ENCODE measurements around the gene VPS13C. TPM values are rescaled to one million over a fixed set of nuclear protein-coding genes. Genes with fewer than 3 reads are reported as not detected.
A peak's percentile ranks its signal among the peaks of the same experiment; 100 is the strongest.

The VPS13C gene
- total RNA-seq, 1 donor, result 94.6 TPM

DNA sequence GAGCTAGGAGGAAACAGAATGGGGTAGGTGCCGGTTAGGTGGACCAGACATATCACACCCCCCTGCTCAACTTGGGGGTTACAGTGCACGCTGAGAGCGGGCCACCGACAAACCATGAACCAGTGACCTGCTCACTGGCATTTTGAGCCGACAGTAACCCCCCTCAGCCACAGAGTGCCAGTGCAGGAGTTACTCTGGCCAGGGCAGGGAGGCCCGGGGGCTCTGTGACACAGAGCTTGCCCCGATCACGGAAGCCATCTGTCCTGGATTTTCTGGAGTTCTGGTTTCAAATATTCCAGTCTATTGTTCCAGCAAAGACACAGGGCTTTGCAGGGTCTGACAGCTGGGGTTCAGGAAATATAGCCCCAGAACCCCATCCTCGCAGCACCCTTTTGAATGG, 225.2 kb downstream of the VPS13C start:
- TF ChIP-seq, protein P1, sequence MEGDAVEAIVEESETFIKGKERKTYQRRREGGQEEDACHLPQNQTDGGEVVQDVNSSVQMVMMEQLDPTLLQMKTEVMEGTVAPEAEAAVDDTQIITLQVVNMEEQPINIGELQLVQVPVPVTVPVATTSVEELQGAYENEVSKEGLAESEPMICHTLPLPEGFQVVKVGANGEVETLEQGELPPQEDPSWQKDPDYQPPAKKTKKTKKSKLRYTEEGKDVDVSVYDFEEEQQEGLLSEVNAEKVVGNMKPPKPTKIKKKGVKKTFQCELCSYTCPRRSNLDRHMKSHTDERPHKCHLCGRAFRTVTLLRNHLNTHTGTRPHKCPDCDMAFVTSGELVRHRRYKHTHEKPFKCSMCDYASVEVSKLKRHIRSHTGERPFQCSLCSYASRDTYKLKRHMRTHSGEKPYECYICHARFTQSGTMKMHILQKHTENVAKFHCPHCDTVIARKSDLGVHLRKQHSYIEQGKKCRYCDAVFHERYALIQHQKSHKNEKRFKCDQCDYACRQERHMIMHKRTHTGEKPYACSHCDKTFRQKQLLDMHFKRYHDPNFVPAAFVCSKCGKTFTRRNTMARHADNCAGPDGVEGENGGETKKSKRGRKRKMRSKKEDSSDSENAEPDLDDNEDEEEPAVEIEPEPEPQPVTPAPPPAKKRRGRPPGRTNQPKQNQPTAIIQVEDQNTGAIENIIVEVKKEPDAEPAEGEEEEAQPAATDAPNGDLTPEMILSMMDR (IDR thresholded peaks at IDR 0.05; ENCODE audit: insufficient read depth, low read depth, low read length), result no peak
- no peak overlapping the region for H3K4me3 ChIP-seq (ENCODE audit: low read depth, low read length)
- DNase-seq (ENCODE audit: low read depth), result no peak

DNA sequence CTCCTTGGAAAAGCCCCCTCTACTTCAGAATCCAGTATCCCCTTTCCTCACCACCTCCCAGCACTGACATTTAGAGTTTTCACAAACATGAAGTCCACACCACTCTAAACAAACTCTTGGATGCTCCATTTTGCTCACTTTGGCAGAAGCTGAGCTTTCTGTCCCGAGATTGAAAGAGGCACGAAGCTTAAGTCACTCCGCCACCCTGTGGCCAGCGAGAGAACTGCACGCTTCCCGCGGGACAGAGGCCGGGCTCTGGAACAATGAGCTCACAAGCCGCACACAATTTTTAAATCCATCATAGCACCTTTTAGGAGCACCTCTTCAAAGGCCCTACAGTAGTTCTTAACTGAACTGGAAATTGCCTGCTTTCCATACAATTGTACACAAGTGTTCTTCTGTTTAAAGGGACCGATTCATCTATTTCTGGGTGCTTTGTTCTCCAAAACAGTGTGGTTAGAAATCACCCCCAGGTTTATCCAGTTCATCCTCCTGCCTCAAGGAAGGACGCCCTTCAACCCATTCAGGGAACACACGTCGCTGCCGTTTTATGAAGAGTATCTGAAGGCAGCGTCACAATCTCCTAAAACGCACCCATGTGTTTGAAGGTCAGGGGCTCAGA, 226.1 kb downstream of the VPS13C start:
- peak; percentile 70 for DNase-seq (ENCODE audit: low read depth)
- no peak overlapping the region for H3K4me3 ChIP-seq (ENCODE audit: low read depth, low read length)
- TF ChIP-seq, protein P1 (IDR thresholded peaks at IDR 0.05; ENCODE audit: insufficient read depth, low read depth, low read length), result peak; percentile 97

DNA sequence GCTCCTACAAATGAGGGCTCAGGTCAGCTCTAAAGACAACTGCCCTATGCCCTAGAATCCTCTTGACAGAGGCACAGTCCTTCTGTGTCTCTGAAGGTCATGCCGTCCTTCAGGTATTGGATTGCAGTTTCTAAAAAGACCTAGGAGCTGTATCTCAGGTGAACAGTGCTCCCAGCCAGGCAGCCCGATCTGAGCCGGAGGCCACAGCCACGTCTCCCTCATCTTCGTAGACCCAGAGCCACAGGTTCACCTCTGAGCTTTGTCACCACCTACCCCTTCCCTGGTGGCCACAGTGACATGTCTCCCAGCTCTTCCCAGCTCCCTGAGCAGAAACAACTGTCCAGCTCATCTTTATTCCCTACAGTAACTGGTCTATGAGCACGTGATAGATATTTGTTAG, 228.0 kb downstream of the VPS13C start:
- H3K4me3 ChIP-seq (ENCODE audit: low read depth, low read length), result no peak overlapping the region
- TF ChIP-seq, protein P1 (IDR thresholded peaks at IDR 0.05; ENCODE audit: insufficient read depth, low read depth, low read length), result no peak
- no peak for DNase-seq (ENCODE audit: low read depth)

DNA sequence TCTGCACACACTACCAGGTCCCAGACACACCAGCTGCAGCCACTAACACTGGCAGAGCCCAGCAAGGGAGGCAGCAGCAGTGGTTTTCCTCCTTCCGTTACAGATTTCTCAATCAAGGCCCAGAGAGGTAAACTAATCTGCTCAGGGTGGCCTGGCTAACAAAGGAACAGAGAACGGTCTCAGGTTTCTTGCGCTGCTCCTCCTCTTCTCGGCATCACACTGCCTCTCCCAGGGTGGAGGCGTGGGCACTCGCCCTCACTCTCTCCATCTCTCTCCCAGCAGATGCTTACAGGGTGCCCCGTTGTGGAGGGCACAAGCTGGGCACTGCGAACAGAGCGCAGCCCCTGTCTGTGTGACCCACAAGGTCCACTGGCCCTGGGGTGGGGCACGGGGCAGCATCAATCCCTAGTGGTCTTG, 228.7 kb downstream of the VPS13C start:
- no peak overlapping the region for H3K4me3 ChIP-seq (ENCODE audit: low read depth, low read length)
- TF ChIP-seq, protein P1 (IDR thresholded peaks at IDR 0.05; ENCODE audit: insufficient read depth, low read depth, low read length), result no peak
- no peak for DNase-seq (ENCODE audit: low read depth)

DNA sequence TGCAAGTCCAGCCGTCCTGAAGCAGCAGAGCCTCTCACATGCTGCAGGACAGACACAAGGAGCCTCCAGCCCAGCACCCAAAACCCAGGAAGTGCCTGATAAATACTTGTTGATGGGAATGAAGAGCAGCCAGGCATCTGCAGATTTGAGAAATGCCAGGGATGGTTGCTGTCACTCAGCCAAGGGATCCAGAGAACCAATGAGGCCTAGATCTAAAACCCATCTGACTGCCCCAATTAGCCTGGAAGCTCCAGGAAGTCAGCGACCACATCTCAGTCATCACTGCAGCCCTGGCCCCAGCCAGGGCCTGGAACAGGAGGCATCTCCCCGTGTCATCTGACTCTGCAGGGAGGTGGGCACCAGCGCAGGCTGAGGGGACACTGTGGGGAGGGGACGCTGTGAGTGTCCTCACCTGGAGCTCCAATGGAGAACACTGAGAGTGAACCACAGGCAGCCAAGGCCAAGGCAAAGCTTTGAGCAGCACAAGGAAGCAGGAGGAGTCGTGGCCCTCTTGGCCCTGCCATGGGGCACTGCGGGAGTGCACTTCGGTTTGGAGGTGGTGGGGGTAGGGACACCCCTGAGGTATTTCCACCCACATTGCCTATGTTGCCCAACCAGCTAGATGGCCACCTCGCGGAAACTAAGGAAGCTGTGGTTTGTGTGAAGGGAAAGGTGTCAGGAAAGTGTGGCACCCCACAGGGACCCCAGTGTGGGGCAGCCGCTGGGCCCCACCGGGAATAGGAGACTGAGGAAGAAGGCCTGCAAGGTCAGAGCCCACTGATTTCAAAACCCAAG, 229.5 kb downstream of the VPS13C start:
- H3K4me3 ChIP-seq (ENCODE audit: low read depth, low read length), result no peak overlapping the region
- TF ChIP-seq, protein P1 (IDR thresholded peaks at IDR 0.05; ENCODE audit: insufficient read depth, low read depth, low read length), result no peak
- DNase-seq (ENCODE audit: low read depth), result no peak

DNA sequence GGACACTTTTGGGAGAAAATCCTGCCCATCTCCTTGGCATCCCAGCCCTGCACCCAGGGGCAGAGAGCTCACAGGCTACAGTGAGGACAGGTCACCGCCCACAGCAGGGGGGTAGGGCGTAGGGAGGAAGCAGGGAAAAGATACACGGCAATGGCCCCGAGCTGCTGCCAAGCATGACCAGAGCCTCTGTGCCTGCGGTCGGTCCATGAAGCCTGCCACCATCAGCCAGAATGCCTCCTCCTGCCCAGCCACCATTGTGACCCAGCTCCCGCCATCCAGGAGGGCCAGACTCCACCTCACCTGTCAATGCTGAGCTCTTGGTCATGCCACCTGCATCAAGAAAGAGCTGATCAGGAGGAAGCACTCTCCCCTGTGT, 230.7 kb downstream of the VPS13C start:
- DNase-seq (ENCODE audit: low read depth), result no peak
- no peak overlapping the region for H3K4me3 ChIP-seq (ENCODE audit: low read depth, low read length)
- TF ChIP-seq, protein P1 (IDR thresholded peaks at IDR 0.05; ENCODE audit: insufficient read depth, low read depth, low read length), result no peak
